BE2C (cell line): ENCODE data around the gene GPR42.

Experiments
- DNase-seq: peaks from one replicate; pipeline ENCODE4 v3.0.0-alpha.2; 2020
- H3K27me3 ChIP-seq: fragments of 250-450 bp; sonication (Bioruptor Pico); 2 replicates; pipeline ENCODE4 v1.5.1; 2020; ENCODE audit warnings: mild to moderate bottlenecking
- H3K36me3 ChIP-seq: fragments of 250-450 bp; sonication (Bioruptor Pico); 2 replicates; pipeline ENCODE4 v1.5.1; 2020; ENCODE audit warnings: mild to moderate bottlenecking
- H3K4me1 ChIP-seq: fragments of 250-450 bp; sonication (Bioruptor Pico); 2 replicates; pipeline ENCODE4 v1.5.1; 2020
- H3K4me3 ChIP-seq: 2 replicates; pipeline ENCODE4 v1.5.1; 2011; ENCODE audit warnings: low read depth, low read length
- H3K9me3 ChIP-seq: fragments of 250-450 bp; sonication (Bioruptor Pico); 2 replicates; pipeline ENCODE4 v1.5.1; 2020
- CTCF ChIP-seq: IDR thresholded peaks from 2 replicates; pipeline ENCODE4 v1.5.1; 2012; ENCODE audit warnings: mild to moderate bottlenecking, low read depth, low read length

GPR42 gene

GRCh38 chr19:35409191-35409590, 38.3 kb downstream of the GPR42 start:
- Histone ChIP-seq H3K4me1 (no peaks in the 10 kb centered on the region), H3K4me3 (no peak overlapping the region), H3K27me3 (no peaks in the 10 kb centered on the region), H3K9me3 (no peaks in the 10 kb centered on the region), H3K36me3 (no peaks in the 10 kb centered on the region)
- TF ChIP-seq CTCF = no peak
- DNase-seq = no peak

- no peak for DNase-seq
- Histone ChIP-seq H3K4me1 (no peaks in the 10 kb centered on the region), H3K36me3 (no peaks in the 10 kb centered on the region), H3K27me3 (no peaks in the 10 kb centered on the region), H3K4me3 (no peak overlapping the region), H3K9me3 (no peaks in the 10 kb centered on the region)
- no peak for TF ChIP-seq CTCF
These were observed 39.6 kb downstream of the GPR42 start for GRCh38 chr19:35410487-35410886.

- no peak for TF ChIP-seq CTCF
- no peaks in the 10 kb centered on the region for H3K4me1 ChIP-seq
- no peaks in the 10 kb centered on the region for H3K36me3 ChIP-seq
- H3K9me3 ChIP-seq = no peaks in the 10 kb centered on the region
- no peaks in the 10 kb centered on the region for H3K27me3 ChIP-seq
- H3K4me3 ChIP-seq = no peak overlapping the region
- DNase-seq = no peak
These were observed 43.6 kb downstream of the GPR42 start for GRCh38 chr19:35414442-35414841.

GRCh38 chr19:35416331-35416730, 45.5 kb downstream of the GPR42 start:
- Histone ChIP-seq H3K4me1 (no peaks in the 10 kb centered on the region), H3K9me3 (no peaks in the 10 kb centered on the region), H3K4me3 (no peak overlapping the region), H3K27me3 (no peaks in the 10 kb centered on the region), H3K36me3 (no peaks in the 10 kb centered on the region)
- no peak for TF ChIP-seq CTCF
- no peak for DNase-seq

- Histone ChIP-seq H3K36me3 (no peaks in the 10 kb centered on the region), H3K27me3 (no peaks in the 10 kb centered on the region), H3K4me1 (no peaks in the 10 kb centered on the region; the same call in 1 of the 2 replicates), H3K4me3 (no peak overlapping the region), H3K9me3 (no peaks in the 10 kb centered on the region)
- no peak for TF ChIP-seq CTCF
- no peak for DNase-seq
These were observed 46.4 kb downstream of the GPR42 start for GRCh38 chr19:35417278-35417677.

- DNase-seq = no peak
- Histone ChIP-seq H3K4me1 (no peaks in the 10 kb centered on the region; the same call in 1 of the 2 replicates), H3K4me3 (no peak overlapping the region), H3K9me3 (no peaks in the 10 kb centered on the region), H3K27me3 (no peaks in the 10 kb centered on the region), H3K36me3 (no peaks in the 10 kb centered on the region)
- TF ChIP-seq CTCF = no peak
These were observed 47.1 kb downstream of the GPR42 start for GRCh38 chr19:35417713-35418534.
